Large intestine (tissue), 3 donors: ENCODE measurements around the gene MAST4. TPM values are rescaled to one million over a fixed set of nuclear protein-coding genes. Genes with fewer than 3 reads are reported as not detected.

ENCODE experiments used
- DNase-seq, 2 donors: peaks; one replicate each; pipeline versions ENCODE4 v3.0.0 to v3.0.0-alpha.2; 2013
- H3K27ac ChIP-seq: one replicate; pipeline ENCODE4 v1.5.1; 2013; ENCODE audit warnings: low read length
- H3K27me3 ChIP-seq: 2 replicates; pipeline ENCODE4 v1.6.1; 2013; ENCODE audit warnings: low read length; ENCODE audit not compliant: control insufficient read depth, insufficient read depth
- H3K36me3 ChIP-seq: 2 replicates; pipeline ENCODE4 v1.6.1; 2013; ENCODE audit warnings: low read length; ENCODE audit not compliant: control insufficient read depth, insufficient read depth
- H3K4me1 ChIP-seq: one replicate; pipeline ENCODE4 v1.6.1; 2013; ENCODE audit warnings: low read length; ENCODE audit not compliant: control insufficient read depth, insufficient read depth
- H3K4me3 ChIP-seq: one replicate; pipeline ENCODE4 v1.5.1; 2013; ENCODE audit warnings: low read length
- H3K9me3 ChIP-seq: one replicate; pipeline ENCODE4 v1.6.1; 2013; ENCODE audit warnings: mild to moderate bottlenecking, low read depth, low read length, moderate library complexity; ENCODE audit not compliant: control insufficient read depth
- WGBS: methylation state at CpG from one replicate; pipeline ENCODE4 v1.1.5; 2013; ENCODE audit warnings: low lambda C conversion rate; ENCODE audit not compliant: insufficient coverage; 5-methylcytosine and 5-hydroxymethylcytosine counted together
- polyA plus RNA-seq: library from polyadenylated mRNA; unstranded; fragments of 120-200 nt; gene quantifications from one replicate; pipeline ENCODE4 v1.2.1, GENCODE V29; 2013

The MAST4 gene
- polyA plus RNA-seq, 1 donor, result 14.8 TPM

GRCh38 chr5:66643387-66643786, 47.2 kb downstream of the MAST4 start:
- DNase-seq, result no peak
- H3K4me1 ChIP-seq, result no peaks in the 10 kb centered on the region
- no peak overlapping the region for H3K27ac ChIP-seq
- H3K9me3 ChIP-seq, result no peaks in the 10 kb centered on the region
- H3K4me3 ChIP-seq, result no peak overlapping the region
- H3K27me3 ChIP-seq, result no peaks in the 10 kb centered on the region
- H3K36me3 ChIP-seq, result no peaks in the 10 kb centered on the region

GRCh38 chr5:66644111-66644510, 47.9 kb downstream of the MAST4 start:
- Histone ChIP-seq H3K27me3 (no peaks in the 10 kb centered on the region), H3K9me3 (no peaks in the 10 kb centered on the region), H3K4me1 (no peaks in the 10 kb centered on the region), H3K36me3 (no peaks in the 10 kb centered on the region), H3K4me3 (no peak overlapping the region), H3K27ac (no peak overlapping the region)
- DNase-seq, result no peak

- H3K36me3 ChIP-seq, result no peaks in the 10 kb centered on the region
- no peak for DNase-seq
- H3K9me3 ChIP-seq, result no peaks in the 10 kb centered on the region
- no peak overlapping the region for H3K4me3 ChIP-seq
- H3K27ac ChIP-seq, result no peak overlapping the region
- WGBS, result 50% methylated on average over 1 of the region's 3 CpGs
- no peaks in the 10 kb centered on the region for H3K4me1 ChIP-seq
- H3K27me3 ChIP-seq, result no peaks in the 10 kb centered on the region
These were observed 48.8 kb downstream of the MAST4 start for GRCh38 chr5:66645039-66645438.

GRCh38 chr5:66646570-66646969, 50.4 kb downstream of the MAST4 start:
- H3K9me3 ChIP-seq, result no peaks in the 10 kb centered on the region
- no peak overlapping the region for H3K4me3 ChIP-seq
- H3K27ac ChIP-seq, result no peak overlapping the region
- H3K4me1 ChIP-seq, result no peaks in the 10 kb centered on the region
- H3K36me3 ChIP-seq, result no peaks in the 10 kb centered on the region
- no peaks in the 10 kb centered on the region for H3K27me3 ChIP-seq
- no CpG with 5 or more reads among the region's 2 CpGs for WGBS
- no peak for DNase-seq

GRCh38 chr5:66647146-66647856, 51.1 kb downstream of the MAST4 start:
- no peaks in the 10 kb centered on the region for H3K9me3 ChIP-seq
- no peaks in the 10 kb centered on the region for H3K4me1 ChIP-seq
- H3K4me3 ChIP-seq, result no peak overlapping the region
- no peak for DNase-seq
- H3K36me3 ChIP-seq, result no peaks in the 10 kb centered on the region
- 57% methylated on average over 1 of the region's 3 CpGs for WGBS
- H3K27me3 ChIP-seq, result no peaks in the 10 kb centered on the region
- no peak overlapping the region for H3K27ac ChIP-seq

DNA sequence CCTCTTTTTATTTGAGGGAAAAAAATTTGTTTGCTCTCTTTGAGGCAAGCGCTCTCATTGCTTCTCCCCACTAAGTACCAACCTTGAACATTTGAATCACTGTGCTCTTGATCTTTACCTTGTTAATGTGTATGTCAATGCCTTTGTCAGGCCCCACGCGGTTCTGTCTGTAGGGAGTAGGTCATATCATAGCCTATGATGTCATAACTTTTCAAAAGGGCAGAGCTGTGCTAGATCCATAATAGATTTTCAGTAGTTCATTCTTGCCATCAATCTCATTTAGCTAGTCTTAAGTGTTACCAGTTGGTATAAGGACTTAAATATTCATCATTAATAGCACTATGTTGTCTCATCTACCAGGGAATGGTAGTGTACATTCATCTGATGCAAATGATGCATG, 56.6 kb downstream of the MAST4 start:
- Histone ChIP-seq H3K9me3 (no peaks in the 10 kb centered on the region), H3K27ac (no peak overlapping the region), H3K36me3 (no peaks in the 10 kb centered on the region), H3K4me1 (no peaks in the 10 kb centered on the region), H3K27me3 (no peaks in the 10 kb centered on the region), H3K4me3 (no peak overlapping the region)
- WGBS, result no CpG with 5 or more reads among the region's 3 CpGs
- DNase-seq, result no peak

DNA sequence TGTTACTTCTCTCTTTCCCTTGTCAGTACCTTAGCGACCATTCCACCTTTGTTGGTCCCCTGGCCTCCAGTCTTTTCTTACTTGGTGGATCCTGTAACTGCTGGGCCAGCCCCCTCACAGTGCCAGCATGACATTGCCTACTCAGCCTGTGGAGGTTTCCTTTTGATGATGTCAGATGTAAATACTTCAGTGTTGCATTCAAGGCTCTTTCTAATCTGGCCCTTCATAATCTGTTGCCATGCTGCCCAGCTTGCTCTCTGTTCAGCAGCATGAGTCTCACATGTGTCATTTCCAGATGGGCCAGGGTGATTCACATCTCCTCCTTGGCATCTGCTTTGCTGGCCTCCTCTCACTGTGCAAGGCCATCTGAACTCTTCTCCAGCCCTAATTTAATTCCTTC, 57.1 kb downstream of the MAST4 start:
- H3K27me3 ChIP-seq, result no peaks in the 10 kb centered on the region
- no CpG with 5 or more reads among the region's 1 CpG for WGBS
- DNase-seq, result no peak
- no peaks in the 10 kb centered on the region for H3K9me3 ChIP-seq
- H3K36me3 ChIP-seq, result no peaks in the 10 kb centered on the region
- no peak overlapping the region for H3K27ac ChIP-seq
- H3K4me3 ChIP-seq, result no peak overlapping the region
- H3K4me1 ChIP-seq, result no peaks in the 10 kb centered on the region

GRCh38 chr5:66655395-66656324, 59.5 kb downstream of the MAST4 start:
- no peaks in the 10 kb centered on the region for H3K27me3 ChIP-seq
- H3K4me1 ChIP-seq, result no peaks in the 10 kb centered on the region
- no peak for DNase-seq
- no peaks in the 10 kb centered on the region for H3K9me3 ChIP-seq
- no peak overlapping the region for H3K4me3 ChIP-seq
- H3K27ac ChIP-seq, result no peak overlapping the region
- WGBS, result 93% methylated on average over 2 of the region's 2 CpGs
- H3K36me3 ChIP-seq, result no peaks in the 10 kb centered on the region

DNA sequence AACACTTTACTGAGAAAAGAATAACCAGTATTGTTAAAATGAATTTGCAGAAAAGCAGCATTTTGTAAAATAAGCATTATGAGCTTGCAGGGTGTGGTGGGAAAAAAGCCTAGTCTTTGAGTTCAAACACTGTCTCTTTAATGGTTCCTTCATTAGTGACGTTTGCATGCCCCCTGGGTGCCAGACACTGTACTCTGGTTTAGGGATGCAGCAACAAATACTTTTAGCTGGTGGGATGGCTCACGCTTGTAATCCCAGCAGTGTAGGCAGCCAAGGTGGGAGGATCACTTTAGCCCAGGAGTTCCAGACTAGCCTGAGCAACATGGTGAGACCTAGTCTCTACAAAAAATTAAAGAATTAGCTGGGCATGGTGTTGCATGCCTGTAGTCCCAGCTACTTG, 62.3 kb downstream of the MAST4 start:
- Histone ChIP-seq H3K27me3 (no peaks in the 10 kb centered on the region), H3K4me1 (no peaks in the 10 kb centered on the region), H3K27ac (no peak overlapping the region), H3K9me3 (no peaks in the 10 kb centered on the region), H3K36me3 (no peaks in the 10 kb centered on the region), H3K4me3 (no peak overlapping the region)
- WGBS, result no CpG with 5 or more reads among the region's 2 CpGs
- no peak for DNase-seq

GRCh38 chr5:66659780-66660179, 63.6 kb downstream of the MAST4 start:
- H3K27me3 ChIP-seq, result no peaks in the 10 kb centered on the region
- no peak for DNase-seq
- H3K9me3 ChIP-seq, result no peaks in the 10 kb centered on the region
- 80% methylated on average over 2 of the region's 3 CpGs for WGBS
- H3K4me3 ChIP-seq, result no peak overlapping the region
- H3K27ac ChIP-seq, result no peak overlapping the region
- no peaks in the 10 kb centered on the region for H3K4me1 ChIP-seq
- H3K36me3 ChIP-seq, result no peaks in the 10 kb centered on the region
